Effector memory CD4-positive, alpha-beta T cell (primary cell): Measurements from ENCODE around the gene TMCC2.

Experiments
- DNase-seq, 3 donors: peaks; one replicate each; pipeline ENCODE4 v3.0.0-alpha.2; 2020
- H3K27ac ChIP-seq: 2 replicates; pipeline ENCODE4 v1.7.0; 2013; ENCODE audit warnings: mild to moderate bottlenecking, low read length, moderate library complexity; ENCODE audit not compliant: insufficient read depth, poor library complexity, severe bottlenecking
- H3K27me3 ChIP-seq: replicated peaks from 2 replicates; pipeline ENCODE4 v1.7.0; 2013; ENCODE audit warnings: mild to moderate bottlenecking, low read length; ENCODE audit not compliant: insufficient read depth, control insufficient read depth, poor library complexity, severe bottlenecking
- H3K36me3 ChIP-seq: 2 replicates; pipeline ENCODE4 v1.7.0; 2013; ENCODE audit warnings: mild to moderate bottlenecking, low read length, moderate library complexity; ENCODE audit not compliant: control insufficient read depth, insufficient read depth
- H3K4me1 ChIP-seq: 2 replicates; pipeline ENCODE4 v1.7.0; 2013; ENCODE audit warnings: low read length, mild to moderate bottlenecking; ENCODE audit not compliant: control insufficient read depth, insufficient read depth, poor library complexity, severe bottlenecking
- H3K4me3 ChIP-seq: 2 replicates; pipeline ENCODE4 v1.7.0; 2013; ENCODE audit warnings: low read length, low read depth, mild to moderate bottlenecking; ENCODE audit not compliant: insufficient read depth, poor library complexity, severe bottlenecking
- H3K9me3 ChIP-seq: 2 replicates; pipeline ENCODE4 v1.7.0; 2013; ENCODE audit warnings: mild to moderate bottlenecking, low read length, moderate library complexity; ENCODE audit not compliant: control insufficient read depth

TMCC2 gene

GRCh38 chr1:205211839-205212536 lies 15.8 kb upstream of the TMCC2 start:
- Histone ChIP-seq H3K4me3 (peak overlapping the region; percentile 84), H3K9me3 (no peaks in the 10 kb centered on the region), H3K27ac (peak overlapping the region; percentile 85), H3K27me3 (no peaks in the 10 kb centered on the region), H3K36me3 (no peaks in the 10 kb centered on the region), H3K4me1 (peaks cover 7% of the 10 kb centered on the region)
- no peak for DNase-seq

GRCh38 chr1:205214756-205215155 lies 13.0 kb upstream of the TMCC2 start:
- Histone ChIP-seq H3K36me3 (no peaks in the 10 kb centered on the region), H3K4me3 (no peak overlapping the region), H3K4me1 (peaks cover 7% of the 10 kb centered on the region), H3K27ac (no peak overlapping the region), H3K9me3 (no peaks in the 10 kb centered on the region), H3K27me3 (no peaks in the 10 kb centered on the region)
- no peak for DNase-seq

DNA sequence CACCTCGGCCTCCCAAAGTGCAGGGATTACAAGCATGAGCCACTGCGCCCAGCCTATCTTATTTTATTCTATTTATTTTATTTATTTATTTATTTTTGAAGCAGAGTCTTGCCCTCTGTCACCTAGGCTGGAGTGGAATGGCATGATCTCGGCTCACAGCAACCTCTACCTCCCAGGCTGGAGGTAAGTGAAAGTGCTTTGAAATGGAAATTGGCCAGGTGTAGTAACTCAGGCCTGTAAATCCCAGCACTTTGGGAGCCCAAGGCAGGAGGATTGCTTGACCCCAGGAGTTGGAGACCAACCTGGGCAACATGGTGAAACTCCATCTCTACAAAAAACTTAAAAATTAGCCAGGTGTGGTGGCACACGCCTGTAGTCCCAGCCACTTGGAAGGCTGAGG lies 11.2 kb upstream of the TMCC2 start:
- Histone ChIP-seq H3K27me3 (no peaks in the 10 kb centered on the region), H3K4me1 (peaks cover 6% of the 10 kb centered on the region), H3K9me3 (no peaks in the 10 kb centered on the region), H3K36me3 (no peaks in the 10 kb centered on the region), H3K27ac (no peak overlapping the region), H3K4me3 (no peak overlapping the region)
- DNase-seq = no peak

DNA sequence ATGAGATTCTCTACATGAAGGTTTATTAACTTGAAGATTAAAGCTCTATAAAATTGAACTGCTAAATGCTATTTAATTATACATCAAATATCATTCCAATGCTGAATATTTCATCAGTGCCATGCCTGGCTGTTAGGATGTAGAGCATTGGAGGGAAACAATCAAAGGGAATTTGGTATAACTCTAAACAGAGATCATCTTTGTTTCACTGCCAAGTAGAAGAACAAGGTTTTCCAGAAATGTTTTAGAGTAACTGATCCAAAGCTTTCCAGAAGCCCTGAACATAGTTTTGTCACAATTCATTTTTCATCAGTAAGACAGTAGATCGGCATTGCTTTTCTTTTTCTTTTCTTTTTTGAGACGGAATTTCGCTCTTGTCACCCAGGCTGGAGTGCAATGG lies 10.3 kb upstream of the TMCC2 start:
- no peak overlapping the region for H3K4me3 ChIP-seq
- H3K4me1 ChIP-seq = no peaks in the 10 kb centered on the region
- H3K27ac ChIP-seq = no peak overlapping the region
- no peaks in the 10 kb centered on the region for H3K36me3 ChIP-seq
- no peak for DNase-seq
- no peaks in the 10 kb centered on the region for H3K27me3 ChIP-seq
- H3K9me3 ChIP-seq = no peaks in the 10 kb centered on the region

DNA sequence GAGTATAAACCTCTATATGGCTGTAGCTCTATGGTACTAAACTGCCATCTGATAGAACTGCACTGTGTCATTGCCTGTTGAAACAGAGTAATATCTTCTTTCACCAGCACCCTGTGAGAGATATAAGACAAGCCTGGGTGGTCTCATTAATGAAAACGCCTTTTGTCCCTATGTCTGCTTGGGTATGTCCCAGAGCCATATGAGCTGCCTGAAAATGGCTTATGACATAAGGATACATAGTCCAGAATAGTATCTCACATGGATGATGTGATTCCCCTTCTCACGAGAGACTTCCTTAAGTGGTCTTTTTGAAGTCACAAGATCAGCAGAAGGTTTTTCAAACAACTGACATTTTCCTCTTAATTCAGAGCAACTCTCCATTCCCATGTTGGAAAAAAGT lies 7.3 kb upstream of the TMCC2 start:
- no peaks in the 10 kb centered on the region for H3K36me3 ChIP-seq
- H3K4me3 ChIP-seq = no peak overlapping the region
- no peak for DNase-seq
- no peaks in the 10 kb centered on the region for H3K27me3 ChIP-seq
- H3K9me3 ChIP-seq = no peaks in the 10 kb centered on the region
- no peak overlapping the region for H3K27ac ChIP-seq
- no peaks in the 10 kb centered on the region for H3K4me1 ChIP-seq

DNA sequence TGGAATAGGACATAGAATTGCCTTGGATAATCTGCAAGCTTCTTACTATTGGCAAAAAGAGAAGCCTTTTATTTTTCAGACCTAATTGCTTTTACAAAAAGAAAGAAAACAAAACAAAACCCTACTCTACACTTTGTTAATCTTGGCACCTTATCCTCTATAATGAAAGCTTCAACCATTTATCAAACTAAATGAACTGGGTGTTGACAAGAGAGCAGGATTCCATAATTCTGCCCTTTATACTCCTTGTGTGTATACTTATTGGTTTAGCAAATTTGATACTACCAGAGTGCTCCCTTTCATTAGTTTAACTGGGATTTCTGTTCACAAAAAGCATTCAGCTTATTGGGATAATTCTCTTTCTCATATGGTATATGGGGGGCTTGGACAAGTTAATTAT lies 3.0 kb upstream of the TMCC2 start:
- Histone ChIP-seq H3K4me1 (peaks cover 18% of the 10 kb centered on the region), H3K4me3 (no peak overlapping the region)
- DNase-seq = no peak

DNA sequence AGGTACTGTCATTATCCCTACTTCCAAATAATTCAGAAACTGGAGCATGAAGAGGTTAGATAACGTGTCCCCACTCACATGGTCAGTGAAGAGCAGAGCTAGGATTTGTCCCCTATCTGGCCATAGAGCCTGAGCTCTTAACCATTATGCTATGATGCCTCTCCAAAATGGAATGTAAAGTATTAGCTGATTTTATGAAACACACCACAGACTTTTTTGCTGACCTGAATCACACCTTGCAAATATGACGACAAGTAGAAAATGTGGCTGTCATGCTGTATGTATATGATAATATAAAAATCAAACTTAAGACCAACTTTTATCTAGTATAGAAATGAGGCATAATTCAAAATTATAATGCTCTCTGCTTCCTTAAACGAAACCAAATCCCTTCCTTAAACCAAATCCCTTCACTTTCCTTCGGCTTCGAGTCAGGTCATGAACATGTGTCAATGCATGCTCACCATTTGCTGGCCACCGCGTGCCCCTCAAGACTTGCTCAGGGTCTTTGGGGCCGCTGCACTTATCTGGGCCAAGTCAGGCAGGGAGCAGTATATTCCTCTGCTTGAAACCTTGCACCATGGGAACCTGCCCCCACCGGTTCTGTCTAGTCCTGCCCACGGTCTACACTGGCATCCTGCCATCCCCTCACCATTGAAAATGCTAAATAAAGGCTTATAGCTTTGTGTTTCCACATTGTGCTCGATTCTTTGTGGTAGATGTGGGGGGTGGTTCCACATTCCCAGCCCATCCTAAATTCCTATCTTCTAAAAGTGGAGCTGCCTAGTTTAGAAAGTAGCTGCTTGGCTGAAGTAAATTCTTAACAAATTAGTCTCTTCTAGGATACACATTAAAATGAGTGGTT lies 1.6 kb upstream of the TMCC2 start:
- H3K36me3 ChIP-seq = no peaks in the 10 kb centered on the region
- no peaks in the 10 kb centered on the region for H3K27me3 ChIP-seq
- H3K4me1 ChIP-seq = peaks cover 22% of the 10 kb centered on the region
- H3K9me3 ChIP-seq = no peaks in the 10 kb centered on the region
- H3K27ac ChIP-seq = no peak overlapping the region
- no peak for DNase-seq
- H3K4me3 ChIP-seq = no peak overlapping the region

More for the DNA sequence above, 3.0 kb upstream of the TMCC2 start:
- Histone ChIP-seq H3K36me3 (no peaks in the 10 kb centered on the region), H3K9me3 (no peaks in the 10 kb centered on the region), H3K27me3 (no peaks in the 10 kb centered on the region), H3K27ac (no peak overlapping the region)

GRCh38 chr1:205226868-205227583 lies 720 bp upstream of the TMCC2 start:
- Histone ChIP-seq H3K4me3 (peak overlapping the region; percentile 59), H3K27me3 (no peaks in the 10 kb centered on the region), H3K36me3 (no peaks in the 10 kb centered on the region), H3K27ac (no peak overlapping the region), H3K9me3 (no peaks in the 10 kb centered on the region), H3K4me1 (peaks cover 22% of the 10 kb centered on the region)
- no peak for DNase-seq

- Histone ChIP-seq H3K9me3 (no peaks in the 10 kb centered on the region), H3K4me3 (peak overlapping the region; percentile 63), H3K27ac (no peak overlapping the region), H3K4me1 (peaks cover 22% of the 10 kb centered on the region), H3K36me3 (no peaks in the 10 kb centered on the region), H3K27me3 (no peaks in the 10 kb centered on the region)
- DNase-seq = no peak
Observed at GRCh38 chr1:205228093-205228521, 361 bp downstream of the TMCC2 start.
